ENCODE results near the gene MACROD2.

MACROD2 gene

DNA sequence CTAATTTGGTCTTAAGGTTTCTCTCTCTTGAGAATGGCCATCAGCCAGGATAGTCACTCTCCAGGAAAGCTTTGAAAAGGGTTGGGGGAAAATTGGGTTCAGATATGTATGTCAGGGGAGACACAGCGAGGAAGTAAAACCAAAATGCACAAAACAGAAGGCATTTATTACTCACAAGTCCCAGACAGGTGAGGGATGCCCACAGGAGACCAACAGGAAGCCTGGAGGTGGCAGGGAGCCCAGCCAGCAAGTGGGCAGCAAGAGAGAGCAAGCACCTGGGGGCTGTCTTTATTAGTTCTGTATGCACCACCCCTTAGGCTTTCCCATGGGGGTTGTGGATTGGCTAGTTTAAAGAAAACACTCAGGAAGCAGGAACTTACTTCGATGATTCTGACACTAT, 1870.2 kb downstream of the MACROD2 start:
- no peak overlapping the region for H3K4me3 ChIP-seq (ENCODE audit: low read length)
- no peak for DNase-seq (ENCODE audit: low read depth, low spot score)

DNA sequence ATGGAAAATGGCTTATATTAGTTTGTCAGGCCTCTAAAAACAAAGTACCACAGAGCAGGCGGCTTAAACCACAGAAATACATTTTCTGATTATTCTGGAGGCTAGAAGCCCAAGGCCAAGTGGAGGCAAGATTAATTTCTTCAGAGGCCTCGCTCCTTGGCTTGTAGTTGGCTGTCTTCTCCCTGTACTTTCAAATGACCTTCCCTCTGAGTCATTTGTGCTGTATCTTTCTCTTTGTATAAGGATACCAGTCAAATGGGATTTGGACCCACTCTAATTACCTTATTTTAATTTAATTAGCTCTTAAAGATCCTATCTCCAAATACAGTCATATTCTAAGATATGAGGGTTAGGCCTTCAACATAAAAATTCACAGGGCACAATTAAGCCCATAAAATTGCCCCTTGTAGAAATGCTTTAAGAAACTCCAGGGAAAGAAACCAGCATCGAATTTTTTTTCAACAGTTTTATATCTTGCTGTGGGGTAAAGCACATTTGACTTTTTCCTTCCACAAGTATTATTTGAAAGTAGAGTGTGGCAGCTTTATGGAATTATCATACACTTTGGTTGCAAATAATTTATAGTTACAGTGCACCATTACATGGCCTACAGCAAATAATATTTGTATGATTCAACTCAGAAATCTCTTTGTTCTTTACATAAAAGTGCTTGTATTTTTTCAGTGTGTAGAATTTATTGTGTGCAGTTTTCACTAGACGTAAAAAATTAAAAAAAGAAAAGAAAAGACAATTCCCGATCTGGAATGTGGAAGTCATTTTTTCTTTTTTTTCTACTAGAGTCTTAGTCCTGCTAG, 1871.8 kb downstream of the MACROD2 start:
- no peak overlapping the region for H3K4me3 ChIP-seq (ENCODE audit: low read length)
- no peak for DNase-seq (ENCODE audit: low read depth, low spot score)

DNA sequence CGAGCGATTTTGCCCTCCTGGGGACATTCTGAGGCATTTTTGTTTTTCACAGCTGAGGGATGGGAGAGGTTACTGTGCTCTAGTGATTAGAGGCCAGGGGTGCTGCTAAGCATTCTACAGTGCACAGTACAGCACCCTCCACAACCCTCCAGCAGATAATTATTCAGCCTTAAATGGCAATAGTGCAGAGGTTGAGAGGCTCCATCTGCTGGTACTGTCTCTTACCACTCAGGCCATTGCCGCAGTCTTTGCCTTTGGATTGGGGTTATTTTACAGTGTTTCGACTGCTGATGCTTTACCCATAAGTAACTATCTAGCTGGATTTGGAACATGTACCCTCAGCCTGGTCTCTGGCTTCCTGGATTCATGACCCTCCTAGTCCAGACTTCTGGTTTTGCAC, 1872.6 kb downstream of the MACROD2 start:
- DNase-seq (ENCODE audit: low read depth, low spot score), result peak; percentile 5
- no peak overlapping the region for H3K4me3 ChIP-seq (ENCODE audit: low read length)

DNA sequence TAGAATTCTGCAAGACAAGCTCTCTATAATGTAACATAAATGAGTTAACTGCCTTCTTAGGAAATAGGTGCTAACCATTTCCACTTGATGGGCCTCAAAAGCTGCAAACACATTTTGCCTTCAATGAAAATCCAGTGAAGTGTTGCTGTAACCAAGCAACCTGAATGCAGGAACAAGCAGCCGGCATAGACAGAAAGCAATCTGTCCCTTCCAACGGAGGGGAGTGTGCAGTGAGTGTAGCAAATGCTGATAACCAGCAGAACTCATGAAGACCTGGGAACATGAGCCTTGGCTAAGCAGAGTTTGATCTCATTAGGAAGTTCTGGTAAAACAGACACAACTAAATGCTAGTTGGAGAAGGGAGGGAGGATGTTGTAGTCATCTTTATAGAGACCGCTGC, 1880.1 kb downstream of the MACROD2 start:
- H3K4me3 ChIP-seq (ENCODE audit: low read length), result no peak overlapping the region
- DNase-seq (ENCODE audit: low read depth, low spot score), result no peak

DNA sequence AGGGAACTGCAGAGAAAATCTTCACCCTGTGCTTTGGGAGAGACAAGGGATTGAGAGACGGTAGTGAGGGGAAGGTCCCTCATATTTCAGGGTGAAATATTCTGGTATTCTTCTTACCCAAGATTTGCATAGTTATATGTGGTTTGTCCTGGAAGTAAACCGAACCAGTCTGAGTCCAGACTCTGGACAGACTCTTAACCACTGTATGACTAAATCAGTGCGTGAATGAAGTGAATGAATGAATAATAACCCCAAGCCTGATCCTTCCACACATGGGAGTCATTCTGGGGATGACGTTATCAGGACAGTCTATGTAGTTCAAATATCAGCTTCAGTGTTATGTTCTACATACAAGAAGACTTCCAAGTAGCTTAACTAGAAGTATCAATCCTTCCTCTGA, 1887.2 kb downstream of the MACROD2 start:
- no peak for DNase-seq (ENCODE audit: low read depth, low spot score)
- no peak overlapping the region for H3K4me3 ChIP-seq (ENCODE audit: low read length)

DNA sequence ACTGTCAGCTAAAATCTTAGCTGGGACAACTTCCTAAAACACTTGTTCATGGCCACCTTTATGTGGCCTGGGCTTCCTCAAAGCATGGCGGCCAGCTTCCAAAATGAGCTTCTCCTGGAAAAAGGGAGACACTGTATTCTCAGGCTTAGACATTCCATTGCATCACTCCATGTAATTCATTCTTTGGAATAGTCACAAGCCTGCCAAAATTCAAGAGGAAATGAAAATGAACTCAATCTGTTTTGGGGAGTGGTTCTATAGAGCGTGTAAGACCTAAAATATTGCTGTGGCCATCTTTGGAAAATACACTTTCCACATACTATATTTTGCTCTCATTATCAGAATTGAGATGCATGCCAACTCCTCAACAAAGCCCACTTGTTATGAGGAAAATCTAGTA, 1890.9 kb downstream of the MACROD2 start:
- DNase-seq (ENCODE audit: low read depth, low spot score), result no peak

DNA sequence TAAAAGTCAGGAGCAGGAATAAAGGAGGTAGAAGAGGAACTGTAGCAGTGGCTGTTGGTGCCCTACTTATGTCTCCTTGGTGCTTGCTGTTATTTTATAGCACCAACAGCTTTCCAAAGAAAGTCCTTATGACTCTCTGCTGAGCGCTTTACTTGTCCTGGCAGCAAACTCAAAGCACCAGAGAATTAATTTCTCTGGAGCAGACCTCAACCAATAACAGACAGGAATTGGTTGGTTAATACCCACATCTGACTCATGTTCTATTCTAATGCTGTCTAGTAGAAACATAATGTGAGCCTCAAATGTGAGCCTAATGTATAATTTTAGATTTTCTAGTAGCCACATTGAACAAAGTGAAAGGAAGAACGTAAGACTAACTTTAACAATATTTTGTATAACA, 1892.1 kb downstream of the MACROD2 start:
- no peak overlapping the region for H3K4me3 ChIP-seq (ENCODE audit: low read length)
- no peak for DNase-seq (ENCODE audit: low read depth, low spot score)

More for the DNA sequence above, 1890.9 kb downstream of the MACROD2 start:
- H3K4me3 ChIP-seq (ENCODE audit: low read length), result no peak overlapping the region

DNA sequence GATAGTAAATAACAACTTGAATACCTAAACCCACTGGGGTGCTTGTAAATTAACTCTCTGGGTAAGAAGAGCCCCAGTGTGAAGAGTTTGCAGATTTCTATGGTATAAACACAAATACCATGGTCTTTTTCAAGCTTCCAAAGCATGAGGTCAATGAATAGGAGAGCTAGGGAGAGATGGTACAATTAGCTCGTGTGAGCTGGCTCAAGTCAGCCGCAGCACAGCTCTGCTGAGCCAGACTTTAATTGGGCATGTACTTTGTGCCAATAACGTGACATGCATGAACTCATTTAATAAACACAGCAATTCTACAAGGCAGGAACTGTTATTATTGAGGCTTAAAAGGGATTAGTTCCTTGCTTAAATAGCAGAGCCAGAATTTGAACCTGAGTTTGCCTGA, 1893.7 kb downstream of the MACROD2 start:
- no peak overlapping the region for H3K4me3 ChIP-seq (ENCODE audit: low read length)
- DNase-seq (ENCODE audit: low read depth, low spot score), result no peak

DNA sequence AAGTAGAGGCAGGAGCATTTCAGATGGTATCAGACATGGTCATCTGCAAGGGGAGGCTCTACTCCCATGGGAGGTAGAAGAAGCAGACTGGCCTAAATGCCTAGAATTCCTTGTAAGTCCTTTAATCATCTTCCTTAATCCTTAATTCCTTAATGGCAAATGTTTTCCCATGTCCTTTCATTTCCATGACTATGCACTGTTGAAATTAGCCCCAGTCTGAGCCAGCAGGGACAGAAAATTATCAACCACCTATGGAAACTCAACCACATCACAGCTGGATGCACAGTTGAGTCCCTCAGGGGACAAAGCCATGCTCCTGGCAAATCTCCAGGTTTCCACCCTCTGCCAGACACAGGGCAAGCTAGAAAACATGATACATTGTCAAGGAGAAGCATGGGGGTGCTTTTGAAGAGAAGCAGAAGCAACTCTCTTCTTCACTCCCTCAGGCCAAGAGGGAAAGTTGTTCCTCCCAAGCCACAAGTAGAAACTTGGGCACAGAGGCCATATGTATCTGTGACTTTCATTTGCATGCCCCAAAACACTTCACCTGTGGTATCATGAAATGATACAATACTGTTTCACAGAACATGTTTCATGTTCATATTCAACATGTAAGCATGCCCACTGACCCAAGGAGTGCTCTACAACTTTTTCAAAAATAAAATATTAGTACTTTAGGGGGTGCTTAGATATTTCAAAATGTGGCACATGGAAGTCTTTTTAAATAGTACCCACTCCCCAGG, 1894.4 kb downstream of the MACROD2 start:
- no peak for DNase-seq (ENCODE audit: low read depth, low spot score)
- H3K4me3 ChIP-seq (ENCODE audit: low read length), result no peak overlapping the region

DNA sequence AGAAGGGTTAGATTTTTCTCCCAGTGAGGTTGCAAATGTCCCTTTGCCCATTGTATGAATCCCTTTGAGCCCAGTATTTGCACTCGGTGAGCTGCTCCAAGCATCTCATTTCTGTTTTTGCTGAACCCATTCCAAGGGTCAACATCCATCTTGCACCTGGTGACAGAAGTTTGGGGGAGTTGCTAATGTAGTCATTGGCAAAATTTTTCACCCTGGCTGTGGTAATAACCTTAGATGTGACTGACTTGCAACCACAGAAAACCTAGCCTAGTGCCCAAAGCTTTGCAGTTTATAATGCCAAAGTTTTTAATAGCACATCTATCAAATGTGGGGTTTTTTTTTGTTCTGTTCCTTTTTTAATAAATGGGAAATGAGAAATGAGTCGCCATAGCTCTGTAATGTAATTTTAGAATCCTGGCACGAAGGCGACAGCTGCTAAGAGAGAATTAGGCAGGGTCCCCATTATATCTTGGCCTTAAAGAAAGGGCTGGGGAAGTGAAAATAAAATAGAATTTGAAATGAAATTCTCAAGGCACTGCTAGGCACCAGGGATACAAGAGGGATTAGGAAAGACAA, 1895.2 kb downstream of the MACROD2 start:
- no peak overlapping the region for H3K4me3 ChIP-seq (ENCODE audit: low read length)
- DNase-seq (ENCODE audit: low read depth, low spot score), result no peak

DNA sequence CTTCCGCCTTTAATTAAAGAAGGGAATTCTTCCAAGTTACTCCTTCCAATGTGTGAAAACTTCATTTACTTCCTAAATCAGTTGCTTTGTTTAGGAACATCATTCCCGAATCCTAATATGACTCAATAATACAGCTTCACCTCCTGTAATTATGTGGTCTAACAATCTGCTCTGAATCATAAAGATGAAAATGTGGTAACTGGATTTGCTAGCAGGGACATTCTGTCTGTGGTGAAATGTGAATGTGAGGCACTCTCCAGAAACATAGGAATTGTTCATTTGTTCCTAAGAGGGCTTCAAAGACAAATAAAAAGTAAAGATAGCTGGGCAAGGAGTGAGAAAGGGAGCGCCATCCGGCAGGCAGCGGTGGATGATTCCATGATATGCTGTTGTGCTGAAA, 1899.8 kb downstream of the MACROD2 start:
- H3K4me3 ChIP-seq (ENCODE audit: low read length), result no peak overlapping the region
- DNase-seq (ENCODE audit: low read depth, low spot score), result no peak

DNA sequence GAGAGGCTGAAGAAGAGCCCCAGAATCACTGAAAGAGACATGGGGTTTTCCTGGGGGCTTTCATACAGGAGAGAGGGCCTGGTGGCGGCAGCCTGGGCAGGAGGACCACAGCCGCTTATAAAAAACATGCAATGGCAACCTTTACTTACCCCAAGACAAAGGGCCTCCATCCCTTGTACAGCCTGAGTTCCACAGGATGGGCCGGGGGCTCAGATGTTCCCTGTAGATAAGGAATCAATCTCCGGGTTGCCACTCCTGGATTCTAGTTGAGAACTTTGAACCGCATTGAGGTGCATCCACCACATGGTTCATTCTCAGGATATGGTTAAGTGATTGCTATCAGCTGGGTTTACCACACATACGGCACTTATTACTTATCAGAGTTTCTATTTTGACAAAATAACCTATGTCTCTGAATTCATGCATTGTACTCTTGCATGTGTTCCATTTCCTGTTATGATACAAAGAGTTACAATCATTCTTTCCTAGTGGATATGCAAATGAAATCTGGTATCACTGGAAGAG, 1900.3 kb downstream of the MACROD2 start:
- DNase-seq (ENCODE audit: low read depth, low spot score), result peak; percentile 94
- no peak overlapping the region for H3K4me3 ChIP-seq (ENCODE audit: low read length)

DNA sequence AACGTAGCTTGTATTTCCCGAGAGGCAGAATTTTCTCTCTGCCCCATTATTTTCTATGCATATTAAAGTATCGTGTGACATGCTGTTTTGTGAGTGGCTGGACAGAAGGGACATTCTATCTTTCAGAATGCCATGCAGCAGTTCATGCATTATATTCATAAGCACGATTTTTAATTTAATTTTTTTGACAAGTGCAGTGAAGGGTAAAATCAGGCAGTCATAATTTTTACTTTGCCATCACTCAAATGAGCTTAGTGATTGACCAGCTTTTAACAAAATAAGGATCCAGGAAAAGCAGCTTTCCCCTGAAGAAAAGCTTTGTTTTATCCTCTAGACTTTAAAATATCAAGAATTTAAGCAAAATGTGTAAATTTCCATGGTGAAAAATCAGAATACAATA, 1904.7 kb downstream of the MACROD2 start:
- no peak for DNase-seq (ENCODE audit: low read depth, low spot score)
- H3K4me3 ChIP-seq (ENCODE audit: low read length), result no peak overlapping the region

DNA sequence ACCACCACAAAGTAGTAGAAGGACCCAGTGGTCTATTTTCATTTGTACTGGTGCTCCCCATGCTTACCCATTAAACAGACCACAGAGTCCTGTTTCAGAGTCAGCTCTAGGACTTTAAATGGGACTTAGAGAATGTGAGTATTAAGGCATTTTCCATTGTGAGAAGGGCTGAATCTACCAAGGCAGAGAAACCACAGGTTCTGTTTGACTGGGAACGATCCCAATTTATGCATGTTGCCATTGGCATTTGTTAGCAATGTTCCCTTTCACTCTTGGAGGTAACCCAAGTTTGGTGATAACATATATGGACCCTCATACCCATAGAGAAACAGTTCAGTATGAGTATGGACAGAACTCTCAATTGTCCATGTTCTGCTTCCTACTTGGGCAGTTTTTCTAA, 1905.1 kb downstream of the MACROD2 start:
- DNase-seq (ENCODE audit: low read depth, low spot score), result no peak
- H3K4me3 ChIP-seq (ENCODE audit: low read length), result no peak overlapping the region

DNA sequence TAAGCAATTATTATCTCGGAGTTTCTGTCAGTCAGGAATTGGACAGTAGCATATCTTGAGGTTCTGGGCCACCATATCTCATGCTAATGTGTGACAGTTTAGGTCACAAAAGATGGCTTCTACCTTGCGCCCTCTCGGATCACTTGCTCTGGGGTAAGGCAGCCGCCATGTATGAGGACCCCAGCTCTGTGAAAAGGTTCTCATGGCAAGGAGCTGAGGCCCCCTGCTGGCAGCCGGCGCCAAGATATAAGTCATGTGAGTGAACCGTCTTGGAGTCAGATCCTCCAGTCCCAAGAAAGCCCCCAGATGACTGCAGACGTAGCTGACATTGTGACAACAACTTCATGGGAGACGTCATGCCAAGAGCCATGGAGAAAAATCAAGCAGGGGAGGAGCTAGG, 1907.2 kb downstream of the MACROD2 start:
- H3K4me3 ChIP-seq (ENCODE audit: low read length), result no peak overlapping the region
- peak; percentile 55 for DNase-seq (ENCODE audit: low read depth, low spot score)

DNA sequence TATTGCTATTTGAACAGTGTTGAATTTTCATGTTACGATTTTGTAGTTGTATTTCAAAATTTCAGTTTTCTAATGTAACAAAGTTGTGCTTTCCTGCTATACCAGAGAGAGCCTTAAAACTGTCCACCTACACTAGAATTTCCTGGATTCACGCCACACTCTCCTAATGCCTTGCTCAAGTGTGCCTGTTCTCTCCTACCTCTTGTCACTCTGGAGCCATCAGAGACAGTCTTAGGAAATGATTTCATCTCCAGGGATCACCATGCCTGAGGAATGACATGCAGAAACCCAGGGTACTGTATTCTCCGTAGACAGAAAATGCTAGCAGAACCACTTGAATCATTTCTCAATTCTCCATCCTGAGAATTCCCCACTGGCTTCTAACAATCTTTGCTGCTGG, 1910.3 kb downstream of the MACROD2 start:
- no peak overlapping the region for H3K4me3 ChIP-seq (ENCODE audit: low read length)
- DNase-seq (ENCODE audit: low read depth, low spot score), result no peak

DNA sequence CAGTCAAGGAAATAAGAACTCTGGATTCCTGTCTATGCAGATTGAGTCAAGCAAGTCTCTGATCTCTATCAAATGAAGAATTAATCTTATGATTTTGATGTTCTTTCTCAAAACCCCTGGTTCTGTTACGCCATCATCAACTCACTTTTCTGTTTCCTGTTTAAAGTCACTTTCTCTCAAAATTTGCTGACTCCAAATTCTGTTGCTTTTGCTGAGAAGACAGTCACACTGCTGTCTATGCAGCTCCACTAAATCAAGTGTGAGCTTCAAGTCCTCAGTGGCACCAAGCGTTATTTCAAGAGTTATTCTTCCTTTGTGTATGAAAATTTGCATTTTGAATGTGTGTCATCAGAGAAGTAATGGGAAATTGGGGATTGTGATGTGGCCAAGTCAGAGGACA, 1914.7 kb downstream of the MACROD2 start:
- H3K4me3 ChIP-seq (ENCODE audit: low read length), result no peak overlapping the region
- DNase-seq (ENCODE audit: low read depth, low spot score), result no peak

DNA sequence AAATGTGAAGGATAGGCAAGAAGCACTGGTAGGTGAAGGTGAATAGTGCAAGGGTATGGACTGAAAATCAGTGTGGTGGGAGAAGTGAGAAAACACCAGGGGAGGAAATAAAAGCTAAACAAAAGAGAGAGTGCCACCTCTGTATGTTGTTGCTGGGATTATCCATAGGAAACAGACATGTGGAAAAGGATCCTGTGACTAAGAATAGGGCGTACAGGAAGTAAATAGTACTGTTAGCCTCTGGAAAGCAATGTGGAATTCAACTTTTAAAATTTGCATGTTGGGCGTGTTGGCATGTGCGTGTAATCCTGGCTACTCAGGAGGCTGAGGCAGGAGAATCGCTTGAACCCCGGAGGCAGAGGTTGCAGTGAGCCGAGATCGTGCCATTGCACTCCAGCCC, 1916.3 kb downstream of the MACROD2 start:
- no peak for DNase-seq (ENCODE audit: low read depth, low spot score)
- no peak overlapping the region for H3K4me3 ChIP-seq (ENCODE audit: low read length)

DNA sequence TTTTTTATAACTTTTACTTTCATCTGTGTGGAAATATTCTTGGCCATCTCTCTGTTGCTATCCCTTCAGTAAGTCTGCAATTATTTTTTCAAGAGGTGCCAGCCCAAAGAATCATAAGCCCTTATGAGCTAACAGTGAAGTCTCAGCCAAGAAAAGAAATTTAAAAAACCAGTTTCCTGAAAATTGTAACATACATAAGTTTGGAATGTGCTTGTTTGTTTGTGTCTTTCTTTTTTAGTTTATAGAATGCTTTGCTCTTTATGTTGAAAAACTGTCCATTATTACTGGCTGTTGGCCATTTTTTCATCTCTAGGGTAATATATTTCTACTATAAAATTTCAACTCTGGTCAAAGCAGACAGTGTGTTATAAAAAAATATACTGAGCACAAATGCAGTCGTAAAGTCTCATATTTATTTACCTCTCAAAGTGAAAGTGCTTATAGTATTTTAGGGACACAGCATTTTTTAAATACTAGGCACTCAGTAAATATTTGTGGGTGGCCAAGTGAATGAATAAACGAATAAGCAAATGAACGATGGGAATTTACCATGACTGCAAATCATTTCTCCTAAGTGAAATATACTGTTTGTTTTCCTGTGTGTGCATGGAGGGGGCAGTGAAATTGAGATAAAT, 1918.2 kb downstream of the MACROD2 start:
- no peak for DNase-seq (ENCODE audit: low read depth, low spot score)
- no peak overlapping the region for H3K4me3 ChIP-seq (ENCODE audit: low read length)

DNA sequence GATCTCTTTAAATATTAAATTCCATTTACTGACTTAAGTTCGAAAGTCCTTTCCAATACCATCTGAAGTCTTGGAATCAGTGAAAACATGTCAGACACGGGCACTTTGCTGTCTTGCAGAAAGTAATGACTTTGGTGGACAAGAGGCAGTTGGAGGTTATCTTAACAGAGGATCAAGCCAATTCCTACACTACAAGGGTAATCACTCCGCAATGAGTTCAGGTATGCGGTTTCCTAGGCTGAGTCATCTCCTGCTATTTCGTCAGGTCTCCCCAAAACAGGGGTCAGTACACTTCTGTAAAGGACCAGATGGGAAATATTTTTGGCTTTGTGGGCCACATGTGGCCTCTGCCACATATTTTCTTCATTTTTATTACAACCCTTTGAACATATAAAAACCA, 1921.3 kb downstream of the MACROD2 start:
- H3K4me3 ChIP-seq (ENCODE audit: low read length), result no peak overlapping the region
- DNase-seq (ENCODE audit: low read depth, low spot score), result no peak

Data from Jurkat, Clone E6-1 (cell line).